ENCODE results near the gene KCNH8.

The KCNH8 gene

DNA sequence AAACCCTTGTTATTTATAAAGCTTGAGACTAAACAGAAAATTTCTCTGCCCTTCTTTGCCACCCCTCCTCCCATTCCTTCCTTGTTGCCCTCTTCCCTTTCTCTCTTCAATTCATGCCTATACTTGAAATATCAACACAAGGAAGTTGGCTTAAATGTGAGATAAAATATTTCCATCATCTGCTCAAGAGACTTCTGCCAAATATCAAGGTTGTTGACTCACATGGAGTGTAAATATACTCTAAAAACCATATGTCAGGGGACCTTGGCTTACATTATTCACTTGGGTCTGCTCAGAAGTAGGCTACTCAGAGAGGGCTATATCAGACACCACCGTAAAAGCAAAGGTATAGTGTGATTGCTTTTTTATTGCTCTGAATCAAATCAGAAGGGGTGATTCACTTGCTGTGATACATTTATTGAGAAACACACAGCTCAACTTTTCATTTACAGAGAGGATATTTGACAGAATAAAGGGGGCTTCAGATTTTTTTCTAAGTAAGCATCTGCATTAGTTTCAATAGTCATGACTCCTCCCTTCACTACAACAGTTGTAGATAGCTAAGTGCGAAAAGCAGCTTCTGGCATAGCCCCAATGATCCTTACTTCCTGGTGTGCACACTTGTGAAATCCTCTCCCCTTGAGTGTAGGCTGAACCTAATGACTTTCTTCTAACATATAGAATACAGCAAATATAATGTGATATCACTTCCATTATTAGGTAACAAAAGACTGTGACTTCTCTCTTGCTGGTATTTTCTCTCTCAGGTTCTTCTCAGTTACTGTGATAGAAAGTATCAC is 399.6 kb downstream of the KCNH8 start:
- H3K27ac ChIP-seq = no peak overlapping the region
- DNase-seq (ENCODE audit: low spot score) = no peak
- H3K4me3 ChIP-seq = no peak overlapping the region
- TF ChIP-seq, protein P1, sequence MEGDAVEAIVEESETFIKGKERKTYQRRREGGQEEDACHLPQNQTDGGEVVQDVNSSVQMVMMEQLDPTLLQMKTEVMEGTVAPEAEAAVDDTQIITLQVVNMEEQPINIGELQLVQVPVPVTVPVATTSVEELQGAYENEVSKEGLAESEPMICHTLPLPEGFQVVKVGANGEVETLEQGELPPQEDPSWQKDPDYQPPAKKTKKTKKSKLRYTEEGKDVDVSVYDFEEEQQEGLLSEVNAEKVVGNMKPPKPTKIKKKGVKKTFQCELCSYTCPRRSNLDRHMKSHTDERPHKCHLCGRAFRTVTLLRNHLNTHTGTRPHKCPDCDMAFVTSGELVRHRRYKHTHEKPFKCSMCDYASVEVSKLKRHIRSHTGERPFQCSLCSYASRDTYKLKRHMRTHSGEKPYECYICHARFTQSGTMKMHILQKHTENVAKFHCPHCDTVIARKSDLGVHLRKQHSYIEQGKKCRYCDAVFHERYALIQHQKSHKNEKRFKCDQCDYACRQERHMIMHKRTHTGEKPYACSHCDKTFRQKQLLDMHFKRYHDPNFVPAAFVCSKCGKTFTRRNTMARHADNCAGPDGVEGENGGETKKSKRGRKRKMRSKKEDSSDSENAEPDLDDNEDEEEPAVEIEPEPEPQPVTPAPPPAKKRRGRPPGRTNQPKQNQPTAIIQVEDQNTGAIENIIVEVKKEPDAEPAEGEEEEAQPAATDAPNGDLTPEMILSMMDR (IDR thresholded peaks at IDR 0.05) = no peak

DNA sequence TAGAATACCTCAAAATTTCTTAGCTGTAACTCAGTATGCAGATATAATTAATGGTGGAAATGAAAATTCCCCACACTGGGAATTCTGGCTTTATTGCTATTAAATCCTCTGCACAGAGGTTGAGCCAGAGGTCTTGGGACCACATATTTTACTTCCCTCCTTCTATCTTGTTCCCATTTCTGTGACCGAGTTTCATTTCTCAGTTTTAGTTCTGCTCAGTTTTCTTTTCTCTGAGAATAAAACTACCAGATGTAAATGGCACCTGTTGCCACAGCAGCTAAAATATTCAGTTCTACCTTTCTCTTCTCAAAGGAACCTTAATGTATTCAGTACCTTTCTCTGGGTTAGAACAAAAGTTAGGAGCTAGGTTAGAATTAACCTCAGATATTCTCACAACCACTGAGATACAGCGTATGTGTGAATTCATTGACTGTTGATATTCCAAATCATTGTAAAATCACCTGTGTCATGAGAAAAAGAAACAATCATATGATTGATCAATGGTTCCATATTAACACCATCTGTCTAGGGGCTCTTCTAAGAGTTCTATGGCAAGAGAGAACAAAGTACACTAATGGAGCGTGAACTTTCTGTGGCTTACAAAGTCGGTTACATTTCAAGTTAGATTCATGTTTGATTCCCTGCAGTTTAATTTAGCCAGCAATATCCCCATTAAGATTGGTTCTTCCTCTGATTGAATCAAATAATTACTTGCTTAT is 411.6 kb downstream of the KCNH8 start:
- no peak for DNase-seq (ENCODE audit: low spot score)
- TF ChIP-seq, protein P1 (IDR thresholded peaks at IDR 0.05) = no peak

DNA sequence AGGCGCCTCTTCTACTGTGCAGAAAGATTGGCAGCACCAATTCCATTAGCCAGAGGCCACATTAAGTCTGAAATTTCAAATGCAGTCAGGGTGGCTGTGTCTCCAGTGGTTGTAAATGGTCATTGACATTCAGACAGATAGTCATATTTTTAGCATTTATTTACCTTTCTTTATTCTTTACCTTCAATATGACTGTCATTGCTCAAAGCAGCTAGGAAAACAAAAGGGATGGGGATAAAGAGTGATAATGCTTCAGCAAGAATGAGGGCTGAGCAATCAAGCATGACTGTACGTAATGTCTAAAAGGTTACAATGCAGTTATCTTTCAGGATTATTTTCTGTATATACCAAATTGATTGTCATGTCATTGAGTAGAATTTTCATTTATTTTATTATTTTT is 425.3 kb downstream of the KCNH8 start:
- Histone ChIP-seq H3K4me3 (no peak overlapping the region), H3K27ac (no peak overlapping the region)
- TF ChIP-seq, protein P1 (IDR thresholded peaks at IDR 0.05) = no peak
- DNase-seq (ENCODE audit: low spot score) = no peak

More for the DNA sequence above, 411.6 kb downstream of the KCNH8 start:
- Histone ChIP-seq H3K27ac (no peak overlapping the region), H3K4me3 (no peak overlapping the region)

DNA sequence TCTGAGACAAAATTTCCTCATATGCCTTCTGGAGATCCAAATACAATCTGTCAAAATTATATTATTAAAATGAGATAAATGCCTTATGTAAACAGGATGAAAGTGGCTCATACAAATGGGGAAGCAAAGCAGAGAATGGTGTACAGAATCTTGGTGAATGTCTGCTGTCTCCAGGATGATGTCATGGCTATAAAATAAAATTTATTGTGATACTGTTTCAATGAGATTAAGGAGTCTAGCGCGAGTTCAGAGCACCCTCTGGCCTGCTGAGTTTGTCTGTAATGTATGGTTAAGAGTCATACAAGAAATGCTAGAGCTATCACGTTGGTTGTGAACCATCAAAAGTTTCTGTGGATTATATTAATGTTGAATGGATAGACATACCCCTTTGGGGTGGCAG is 426.0 kb downstream of the KCNH8 start:
- no peak for DNase-seq (ENCODE audit: low spot score)
- no peak overlapping the region for H3K27ac ChIP-seq
- no peak overlapping the region for H3K4me3 ChIP-seq
- TF ChIP-seq, protein P1 (IDR thresholded peaks at IDR 0.05) = no peak

DNA sequence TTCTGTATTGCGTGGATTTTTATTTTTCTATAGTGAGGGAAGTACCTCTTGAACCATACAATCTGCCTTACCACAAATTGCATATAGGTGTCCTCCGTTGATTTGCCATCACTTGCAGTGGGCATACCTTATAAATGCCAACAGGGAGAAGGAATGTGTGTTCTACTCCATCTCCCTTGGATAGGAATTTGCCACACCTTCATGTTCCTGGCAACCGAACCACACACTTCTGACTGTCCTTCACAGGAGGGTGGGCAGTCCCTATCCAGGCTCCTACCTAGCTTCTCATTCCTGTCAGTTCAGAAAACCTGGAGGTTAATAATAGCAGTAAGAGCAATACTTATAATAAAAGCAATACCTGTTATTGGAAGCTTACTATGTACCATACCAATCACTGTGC is 428.0 kb downstream of the KCNH8 start:
- DNase-seq (ENCODE audit: low spot score) = no peak
- Histone ChIP-seq H3K4me3 (no peak overlapping the region), H3K27ac (no peak overlapping the region)
- TF ChIP-seq, protein P1 (IDR thresholded peaks at IDR 0.05) = no peak
